Mononuclear cell (primary cell): ENCODE results near the gene BBS1. TPM values are rescaled to one million over a fixed set of nuclear protein-coding genes. Genes with fewer than 3 reads are reported as not detected.

ENCODE experiments used
- H3K27me3 ChIP-seq: 2 replicates; pipeline ENCODE4 v1.6.0; 2011; ENCODE audit warnings: low read length, control low read depth; ENCODE audit not compliant: insufficient read depth
- H3K4me1 ChIP-seq: 2 replicates; pipeline ENCODE4 v1.5.1; 2011; ENCODE audit warnings: mild to moderate bottlenecking, low read length, control low read depth; ENCODE audit not compliant: insufficient read depth
- H3K4me3 ChIP-seq: 2 replicates; pipeline ENCODE4 v1.5.1; 2011; ENCODE audit warnings: mild to moderate bottlenecking, low read length, moderate library complexity
- H3K9me3 ChIP-seq: 2 replicates; pipeline ENCODE4 v1.5.1; 2011; ENCODE audit warnings: low read depth, mild to moderate bottlenecking, control low read depth, low read length
- total RNA-seq: library from RNA; depleted of rRNA; stranded (reverse); fragments of >200 nt; gene quantifications from one replicate; pipeline ENCODE4 v1.2.3, GENCODE V29; 2012

BBS1 gene
- total RNA-seq, 1 donor, result 12.6 TPM

DNA sequence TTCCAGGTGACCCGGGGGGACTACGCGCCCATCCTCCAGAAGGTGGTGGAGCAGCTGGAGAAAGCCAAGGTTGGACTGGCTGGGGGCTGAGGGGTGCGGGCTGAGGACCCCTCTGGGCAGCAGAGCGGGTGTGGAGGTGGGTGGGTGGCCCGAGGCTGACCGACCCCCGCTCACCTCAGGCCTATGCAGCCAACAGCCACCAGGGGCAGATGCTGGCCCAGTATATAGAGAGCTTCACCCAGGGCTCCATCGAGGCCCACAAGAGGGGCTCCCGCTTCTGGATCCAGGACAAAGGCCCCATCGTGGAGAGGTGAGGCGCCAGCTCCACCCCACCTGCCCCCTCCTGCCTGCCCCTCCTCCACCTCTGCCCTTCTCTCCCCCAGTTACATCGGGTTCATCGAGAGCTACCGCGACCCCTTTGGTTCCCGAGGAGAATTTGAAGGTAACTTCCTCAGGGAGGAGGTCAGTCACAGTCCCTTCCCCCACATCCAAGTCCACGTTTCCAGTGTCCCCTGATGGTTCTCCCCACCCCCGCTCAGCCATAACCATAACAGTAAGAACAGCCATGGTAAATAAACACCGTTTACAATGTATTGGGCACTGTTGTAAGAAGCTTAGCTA lies 19.0 kb upstream of the BBS1 start:
- Histone ChIP-seq H3K4me3 (no peak overlapping the region), H3K4me1 (no peaks in the 10 kb centered on the region), H3K9me3 (no peaks in the 10 kb centered on the region), H3K27me3 (no peaks in the 10 kb centered on the region)

DNA sequence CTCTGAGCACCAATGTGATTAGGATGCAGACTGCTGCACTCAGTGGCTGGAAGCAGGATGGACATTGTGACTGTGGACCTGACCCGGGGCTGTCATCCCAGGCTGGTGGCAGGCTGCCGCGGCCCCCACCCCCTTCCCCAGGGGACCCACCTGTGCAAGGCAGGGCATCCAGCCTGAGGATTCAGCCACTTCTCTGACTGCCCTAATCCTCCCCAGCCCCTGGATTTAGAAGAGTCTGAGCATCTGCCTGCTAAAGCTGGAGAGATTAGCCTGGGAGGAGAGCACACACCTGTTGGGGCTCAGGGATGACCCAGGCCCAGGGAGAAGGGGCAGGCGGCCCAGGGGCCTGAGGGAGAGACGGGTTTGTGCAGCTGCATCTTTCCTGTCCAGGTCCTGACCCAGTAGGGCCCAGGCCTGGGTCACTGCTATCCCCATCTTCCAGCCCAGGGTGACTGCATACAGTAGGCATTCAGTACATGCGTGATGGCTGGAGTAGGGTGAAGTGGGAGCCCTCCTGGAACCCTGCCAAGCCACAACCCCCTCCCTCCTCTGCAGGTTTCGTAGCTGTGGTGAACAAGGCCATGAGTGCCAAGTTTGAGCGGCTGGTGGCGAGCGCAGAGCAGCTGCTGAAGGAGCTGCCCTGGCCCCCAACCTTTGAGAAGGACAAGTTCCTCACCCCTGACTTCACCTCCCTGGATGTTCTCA lies 18.1 kb upstream of the BBS1 start:
- no peaks in the 10 kb centered on the region for H3K4me1 ChIP-seq
- no peak overlapping the region for H3K4me3 ChIP-seq
- no peaks in the 10 kb centered on the region for H3K27me3 ChIP-seq
- H3K9me3 ChIP-seq, result no peaks in the 10 kb centered on the region

DNA sequence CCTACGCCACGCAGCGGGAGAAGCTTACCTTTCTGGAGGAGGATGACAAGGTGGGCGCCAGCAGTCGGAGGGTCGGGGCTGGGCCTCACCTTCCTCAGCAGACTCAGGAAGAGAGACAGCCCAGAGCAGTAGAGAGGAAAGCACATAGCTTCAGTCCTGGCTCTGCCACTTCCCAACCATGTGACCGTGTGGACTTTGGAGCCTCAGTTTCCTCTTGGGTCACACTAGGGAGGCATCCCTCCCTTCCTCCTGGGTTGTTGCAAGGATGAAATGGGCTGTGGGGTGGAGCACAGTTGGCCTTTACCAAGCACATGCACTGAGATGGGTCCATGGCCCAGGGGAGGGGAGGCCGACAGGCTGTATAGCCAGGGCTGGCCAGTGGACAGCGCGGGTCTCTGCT lies 17.3 kb upstream of the BBS1 start:
- H3K4me1 ChIP-seq, result no peaks in the 10 kb centered on the region
- H3K9me3 ChIP-seq, result no peaks in the 10 kb centered on the region
- no peak overlapping the region for H3K4me3 ChIP-seq
- no peaks in the 10 kb centered on the region for H3K27me3 ChIP-seq

DNA sequence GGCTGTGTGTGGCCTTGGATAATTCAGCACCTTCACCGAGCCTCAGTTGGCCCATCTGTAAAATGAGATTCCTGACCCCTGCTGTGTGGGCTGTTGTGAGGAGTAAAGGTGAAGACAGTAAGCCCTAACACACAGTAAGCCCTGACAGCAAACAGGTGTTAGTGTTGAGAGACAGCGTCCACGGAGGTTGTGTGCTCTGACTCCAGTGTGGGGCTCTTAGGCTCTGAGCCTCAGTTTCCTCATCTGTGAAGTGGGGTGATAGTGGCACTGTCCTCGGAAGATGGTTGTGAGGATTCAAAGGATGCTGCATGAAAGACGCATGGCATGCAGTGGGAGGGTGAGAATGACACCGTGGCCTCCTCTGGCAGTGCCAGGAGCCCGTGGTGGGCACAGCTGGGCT lies 16.0 kb upstream of the BBS1 start:
- Histone ChIP-seq H3K27me3 (no peaks in the 10 kb centered on the region), H3K4me3 (no peak overlapping the region), H3K9me3 (no peaks in the 10 kb centered on the region), H3K4me1 (no peaks in the 10 kb centered on the region)

DNA sequence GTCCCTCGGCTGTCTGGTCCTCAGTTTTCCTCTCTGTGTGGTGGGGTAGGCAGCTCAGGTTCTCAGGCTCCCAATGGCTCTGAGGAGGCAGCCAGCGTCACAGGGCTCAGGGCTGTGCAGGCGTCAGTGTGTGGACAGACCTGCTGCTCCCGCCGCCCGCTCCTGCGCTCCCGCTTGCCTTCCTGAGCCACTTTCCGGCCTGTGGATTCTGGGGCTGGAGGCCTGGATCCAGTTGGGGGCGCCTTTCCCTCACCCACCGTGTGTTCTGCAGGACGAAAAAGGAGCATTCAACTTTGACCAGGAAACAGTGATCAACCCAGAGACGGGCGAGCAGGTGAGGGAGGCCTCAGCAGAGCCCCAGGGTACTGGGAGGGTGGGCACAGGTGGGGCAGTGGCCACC lies 15.5 kb upstream of the BBS1 start:
- Histone ChIP-seq H3K4me1 (no peaks in the 10 kb centered on the region), H3K4me3 (no peak overlapping the region), H3K9me3 (no peaks in the 10 kb centered on the region), H3K27me3 (no peaks in the 10 kb centered on the region)

DNA sequence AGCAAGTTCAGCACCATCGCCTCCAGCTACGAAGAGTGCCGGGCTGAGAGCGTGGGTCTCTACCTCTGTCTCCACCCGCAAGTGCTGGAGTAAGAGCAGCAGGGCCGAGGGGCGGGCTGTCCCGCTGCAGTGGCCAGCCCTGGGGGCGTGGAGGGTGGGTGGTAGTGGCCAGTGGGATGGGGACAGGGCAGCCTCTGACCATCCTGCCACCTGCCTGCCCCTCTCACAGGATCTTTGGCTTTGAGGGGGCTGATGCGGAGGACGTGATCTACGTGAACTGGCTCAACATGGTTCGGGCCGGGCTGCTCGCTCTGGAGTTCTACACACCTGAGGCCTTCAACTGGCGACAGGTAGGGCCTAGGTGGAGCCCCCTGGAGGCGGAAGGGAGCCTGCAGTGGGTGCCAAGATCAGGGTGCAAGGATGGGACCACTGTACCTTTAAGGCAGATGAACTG lies 15.0 kb upstream of the BBS1 start:
- H3K27me3 ChIP-seq, result no peaks in the 10 kb centered on the region
- H3K4me3 ChIP-seq, result no peak overlapping the region
- no peaks in the 10 kb centered on the region for H3K4me1 ChIP-seq
- H3K9me3 ChIP-seq, result no peaks in the 10 kb centered on the region

DNA sequence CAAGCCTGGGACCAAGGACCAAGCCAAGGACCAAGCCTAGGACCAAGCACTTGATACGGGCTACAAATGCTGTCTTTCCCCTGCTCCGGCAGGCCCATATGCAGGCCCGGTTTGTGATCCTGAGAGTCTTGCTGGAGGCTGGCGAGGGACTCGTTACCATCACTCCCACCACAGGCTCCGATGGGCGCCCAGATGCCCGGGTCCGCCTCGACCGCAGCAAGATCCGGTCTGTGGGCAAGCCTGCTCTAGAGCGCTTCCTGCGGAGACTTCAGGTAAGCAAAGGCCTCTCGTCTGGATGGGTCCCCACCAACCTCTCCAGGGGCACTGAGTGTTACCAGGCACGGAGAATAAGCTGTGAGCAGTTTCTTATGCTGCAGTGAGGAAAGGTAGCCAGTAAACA lies 13.2 kb upstream of the BBS1 start:
- Histone ChIP-seq H3K4me1 (no peaks in the 10 kb centered on the region), H3K9me3 (no peaks in the 10 kb centered on the region), H3K4me3 (no peak overlapping the region), H3K27me3 (no peaks in the 10 kb centered on the region)

DNA sequence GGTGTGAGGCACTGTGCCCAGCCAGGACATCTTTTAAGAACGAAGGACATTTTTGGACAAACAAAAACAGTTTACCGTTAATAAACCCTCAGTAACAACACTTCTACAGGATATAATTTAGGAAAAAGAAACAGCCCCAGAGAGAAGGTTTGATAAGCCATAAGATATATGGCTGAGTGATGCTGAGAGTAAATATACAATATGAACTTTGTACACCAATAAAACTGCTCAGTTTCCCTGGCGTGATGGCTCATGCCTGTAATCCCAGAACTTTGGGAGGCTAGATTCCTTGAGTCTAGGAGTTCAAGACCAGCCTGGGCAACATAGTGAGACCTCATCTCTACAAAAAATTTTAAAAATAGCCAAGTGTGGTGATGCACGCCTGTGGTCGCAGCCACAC lies 11.9 kb upstream of the BBS1 start:
- H3K9me3 ChIP-seq, result no peaks in the 10 kb centered on the region
- H3K27me3 ChIP-seq, result no peaks in the 10 kb centered on the region
- no peaks in the 10 kb centered on the region for H3K4me1 ChIP-seq
- H3K4me3 ChIP-seq, result no peak overlapping the region

DNA sequence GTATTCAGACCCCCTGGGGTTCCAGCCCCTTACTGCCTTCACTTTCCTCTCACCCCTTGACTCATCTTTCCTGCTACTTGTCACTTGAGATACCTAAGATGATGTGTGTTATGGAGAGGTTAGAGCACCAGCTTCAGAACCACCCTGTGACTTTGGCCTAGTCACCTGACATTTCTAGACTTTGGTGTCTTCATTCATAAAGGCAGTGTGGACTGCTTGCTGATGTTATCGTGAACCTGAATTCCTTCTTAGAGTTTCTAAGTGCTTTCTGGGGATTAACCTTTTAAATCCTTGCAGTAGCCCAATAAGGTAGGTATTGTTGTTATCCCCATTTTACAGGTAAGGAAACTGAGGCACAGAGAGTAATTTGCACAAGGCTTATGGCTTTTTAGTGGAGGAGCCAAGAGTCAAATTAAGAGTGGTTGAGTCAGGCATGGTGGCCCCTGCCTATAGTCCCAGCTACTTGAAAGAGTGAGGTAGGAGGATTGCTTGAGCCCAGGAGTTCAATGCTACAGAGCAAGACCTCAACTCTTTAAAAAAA lies 5.1 kb upstream of the BBS1 start:
- Histone ChIP-seq H3K9me3 (no peaks in the 10 kb centered on the region), H3K4me3 (no peak overlapping the region), H3K27me3 (no peaks in the 10 kb centered on the region), H3K4me1 (peaks cover 5% of the 10 kb centered on the region)

DNA sequence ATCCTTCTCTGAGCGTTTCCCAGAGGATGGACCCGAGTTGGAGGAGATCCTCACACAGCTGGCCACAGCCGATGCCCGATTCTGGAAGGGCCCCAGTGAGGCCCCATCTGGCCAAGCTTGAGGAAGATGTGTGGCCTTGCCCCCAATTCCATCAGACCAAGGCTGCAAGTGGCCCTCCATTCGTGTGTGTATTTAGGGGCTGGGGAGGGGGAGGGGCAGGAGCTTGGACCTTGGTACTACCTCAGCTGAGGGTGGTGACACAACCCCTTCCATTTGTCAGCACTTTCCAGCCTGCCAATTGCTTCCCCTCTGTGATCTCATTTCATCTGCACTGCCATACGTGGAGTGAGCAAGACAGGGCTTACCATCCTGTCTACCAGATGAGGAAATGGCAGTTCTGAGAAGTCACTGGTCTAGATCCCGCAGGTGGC lies 1.3 kb upstream of the BBS1 start:
- Histone ChIP-seq H3K4me1 (peaks cover 15% of the 10 kb centered on the region), H3K9me3 (no peaks in the 10 kb centered on the region), H3K27me3 (no peaks in the 10 kb centered on the region)

DNA sequence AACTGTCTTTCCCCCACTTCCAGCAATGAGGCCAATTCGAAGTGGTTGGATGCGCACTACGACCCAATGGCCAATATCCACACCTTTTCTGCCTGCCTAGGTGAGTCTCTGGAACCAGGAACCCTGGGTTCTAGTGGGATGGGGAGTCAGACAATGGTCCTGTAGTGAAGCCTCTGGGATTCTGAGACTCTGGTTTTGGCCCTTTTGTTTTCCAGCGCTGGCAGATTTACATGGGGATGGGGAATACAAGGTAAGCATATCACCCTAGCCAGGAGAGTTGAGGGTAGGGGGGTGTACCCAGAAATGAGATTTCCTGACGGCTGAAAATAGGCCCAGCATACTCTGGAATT lies 530 bp downstream of the BBS1 start:
- Histone ChIP-seq H3K9me3 (no peaks in the 10 kb centered on the region), H3K4me1 (peaks cover 15% of the 10 kb centered on the region), H3K4me3 (peak overlapping the region; percentile 66), H3K27me3 (no peaks in the 10 kb centered on the region)

More for the DNA sequence above, 1.3 kb upstream of the BBS1 start:
- no peak overlapping the region for H3K4me3 ChIP-seq

DNA sequence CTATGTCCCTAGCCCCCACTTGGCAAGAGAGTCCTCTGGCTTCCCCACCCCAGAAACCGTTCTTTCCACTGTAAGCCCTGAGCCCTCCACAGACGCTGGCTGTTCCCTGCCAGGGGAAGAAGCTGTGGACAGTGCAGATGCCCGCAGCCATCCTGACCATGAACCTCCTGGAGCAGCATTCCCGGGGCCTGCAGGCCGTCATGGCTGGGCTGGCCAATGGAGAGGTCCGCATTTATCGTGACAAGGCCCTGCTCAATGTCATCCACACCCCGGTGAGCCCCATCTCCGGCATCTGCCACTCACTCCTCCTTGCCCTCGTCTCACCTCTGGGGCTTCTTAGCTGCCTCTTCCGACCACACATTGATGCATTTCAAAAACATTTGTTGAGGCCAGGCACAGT lies 13.2 kb downstream of the BBS1 start:
- Histone ChIP-seq H3K4me1 (no peaks in the 10 kb centered on the region), H3K9me3 (no peaks in the 10 kb centered on the region), H3K4me3 (no peak overlapping the region), H3K27me3 (no peaks in the 10 kb centered on the region)

DNA sequence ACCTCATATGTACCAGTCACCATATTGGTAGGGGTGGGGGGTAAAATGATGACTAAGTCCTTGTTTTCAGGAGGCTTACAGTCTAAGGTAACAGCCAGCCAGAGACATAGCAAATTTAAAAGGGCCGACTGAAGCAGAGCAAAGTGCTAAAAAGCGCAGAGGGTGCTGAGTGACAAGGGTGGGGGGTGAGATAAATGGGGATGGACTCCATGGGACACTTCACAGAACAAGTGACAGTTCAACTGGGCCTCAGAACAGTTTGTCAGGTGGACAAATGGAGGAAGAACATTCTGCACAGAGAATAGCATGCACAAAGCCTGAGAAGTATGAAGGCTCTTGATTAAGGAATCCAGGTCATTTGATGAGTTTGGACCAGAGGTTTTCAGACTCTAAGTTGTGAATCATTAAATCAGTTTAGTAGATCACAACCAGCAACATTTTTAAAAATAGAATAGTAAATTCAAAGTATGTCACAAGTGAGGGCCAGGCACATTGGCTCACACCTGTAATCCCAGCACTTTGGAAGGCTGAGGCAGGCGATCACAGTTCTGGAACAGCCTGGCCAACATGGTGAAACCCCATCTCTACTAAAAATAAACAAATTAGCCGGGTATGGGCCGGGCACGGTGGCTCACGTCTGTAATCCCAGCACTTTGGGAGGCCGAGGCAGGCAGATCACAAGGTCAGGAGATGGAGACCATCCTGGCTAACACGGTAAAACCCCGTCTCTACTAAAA lies 14.0 kb downstream of the BBS1 start:
- Histone ChIP-seq H3K9me3 (no peaks in the 10 kb centered on the region), H3K4me1 (no peaks in the 10 kb centered on the region), H3K27me3 (no peaks in the 10 kb centered on the region), H3K4me3 (no peak overlapping the region)

DNA sequence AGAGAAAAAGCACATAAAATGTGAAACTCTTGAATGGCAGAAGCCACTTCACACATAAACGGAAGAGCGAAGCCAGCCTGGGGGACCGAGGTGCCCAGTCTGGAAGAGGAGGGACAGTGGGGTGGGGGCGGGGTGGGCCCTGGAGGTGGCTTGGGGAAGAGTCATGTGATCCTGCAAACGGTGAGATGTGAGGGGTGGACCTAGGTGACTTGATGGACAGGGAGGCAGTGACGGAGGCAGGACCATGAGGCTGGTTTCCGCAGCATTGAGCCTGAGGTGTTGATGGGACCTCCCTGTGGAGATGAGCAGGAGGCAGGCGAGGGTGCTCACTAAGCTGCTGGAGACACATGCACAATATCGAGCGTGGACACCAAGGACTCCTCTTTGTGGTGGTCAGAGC lies 18.6 kb downstream of the BBS1 start:
- H3K4me1 ChIP-seq, result no peaks in the 10 kb centered on the region
- H3K27me3 ChIP-seq, result no peaks in the 10 kb centered on the region
- no peaks in the 10 kb centered on the region for H3K9me3 ChIP-seq
- no peak overlapping the region for H3K4me3 ChIP-seq

DNA sequence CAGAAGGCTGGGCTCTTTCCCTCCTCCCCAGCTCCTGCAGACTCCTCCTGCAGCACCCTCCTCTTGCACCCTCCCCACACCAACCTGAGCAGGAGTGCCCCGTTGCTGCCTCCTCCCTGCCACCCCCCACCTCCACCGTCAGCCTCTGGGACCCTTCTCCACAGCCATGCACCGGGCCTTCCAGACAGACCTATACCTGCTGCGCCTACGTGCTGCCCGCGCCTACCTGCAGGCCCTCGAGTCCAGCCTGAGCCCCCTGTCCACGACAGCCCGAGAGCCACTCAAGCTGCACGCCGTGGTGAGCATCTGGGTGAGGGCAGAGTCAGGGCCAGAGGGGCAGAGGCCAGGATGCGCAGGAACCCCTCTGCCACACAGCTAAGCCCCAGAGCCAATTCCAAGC lies 19.2 kb downstream of the BBS1 start:
- H3K27me3 ChIP-seq, result no peaks in the 10 kb centered on the region
- no peaks in the 10 kb centered on the region for H3K4me1 ChIP-seq
- no peak overlapping the region for H3K4me3 ChIP-seq
- H3K9me3 ChIP-seq, result no peaks in the 10 kb centered on the region
